NCI-H460 (cell line): ENCODE results near the gene NET1. TPM values are rescaled to one million over a fixed set of nuclear protein-coding genes. Genes with fewer than 3 reads are reported as not detected.

Experiments used
- DNase-seq: peaks from one replicate; pipeline ENCODE4 v3.0.0-alpha.2; 2016; ENCODE audit warnings: low read depth; ENCODE audit errors: extremely low read depth
- total RNA-seq: library from RNA; depleted of rRNA; stranded (reverse); fragments of >200 nt; shearing (Covaris generic); gene quantifications from 2 replicates; pipeline ENCODE4 v1.2.3, GENCODE V29; 2014

NET1 gene
- total RNA-seq, 1 experiment from 2014 or later, result 40.4 TPM

DNA sequence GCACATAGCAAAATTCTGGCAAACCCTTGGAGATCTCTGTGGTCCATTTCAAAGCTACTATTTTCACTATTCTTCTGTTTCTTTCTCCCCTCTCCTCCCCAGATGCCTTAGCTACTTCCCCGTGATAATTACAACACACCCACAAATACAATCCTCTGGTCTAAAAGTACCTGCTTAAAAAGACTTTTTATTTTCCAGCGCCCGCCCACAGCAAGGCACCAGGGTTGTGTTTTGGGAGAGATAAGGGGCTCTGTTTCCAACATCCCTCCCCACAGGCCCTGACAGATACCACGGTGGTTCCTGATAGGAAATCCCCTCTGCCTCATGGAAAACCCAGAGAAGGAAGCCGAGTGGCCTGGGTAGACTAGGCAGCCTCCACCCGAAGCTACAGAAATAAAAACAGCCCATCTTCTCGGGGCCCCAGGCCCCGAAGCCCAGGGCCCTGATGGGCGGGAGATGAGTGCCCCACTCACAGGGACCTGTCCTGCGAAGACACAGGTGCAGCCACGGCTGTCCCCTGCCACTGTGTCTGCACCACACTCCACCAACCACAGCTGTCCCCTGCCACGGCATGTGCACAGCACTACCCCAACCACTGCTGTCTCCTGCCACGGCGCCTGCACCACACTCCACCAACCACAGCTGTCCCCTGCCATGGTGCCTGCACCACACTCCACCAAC lies 67.3 kb downstream of the NET1 start:
- DNase-seq, result no peak

DNA sequence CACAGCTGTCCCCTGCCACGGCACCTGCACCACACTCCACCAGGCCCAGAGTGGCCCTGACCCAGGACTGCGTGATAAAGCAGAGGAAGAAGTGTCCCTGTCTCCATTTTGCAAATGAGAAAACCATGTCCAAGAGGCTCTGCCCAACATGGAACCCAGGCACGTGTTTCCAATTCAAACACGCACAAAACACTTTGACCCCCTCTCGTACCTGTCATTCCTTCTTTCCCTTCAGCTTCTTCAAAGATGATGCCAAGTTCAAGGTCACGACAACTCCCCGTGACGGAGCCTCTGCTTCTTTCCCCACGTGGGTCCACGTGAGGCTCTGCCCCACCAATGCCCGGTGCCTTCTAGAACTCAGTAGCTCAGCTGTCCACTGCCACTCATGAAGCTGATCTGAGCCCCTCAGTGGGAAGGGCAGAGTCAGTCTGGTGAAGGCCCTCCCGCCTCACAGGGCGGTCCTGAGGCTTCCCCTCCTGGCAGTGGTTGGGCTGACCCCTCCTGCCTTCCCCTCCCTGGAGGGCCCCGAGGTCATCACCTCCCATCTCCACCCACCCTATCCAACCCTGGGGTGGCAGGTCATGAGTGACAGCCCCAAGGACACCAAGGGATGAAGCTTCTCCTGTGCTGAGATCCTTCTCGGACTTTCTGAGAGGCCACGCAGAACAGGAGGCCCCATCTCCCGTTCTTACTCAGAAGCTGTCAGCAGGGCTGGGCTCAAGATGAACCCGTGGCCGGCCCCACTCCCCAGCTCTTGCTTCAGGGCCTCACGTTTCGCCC lies 68.0 kb downstream of the NET1 start:
- DNase-seq, result no peak

DNA sequence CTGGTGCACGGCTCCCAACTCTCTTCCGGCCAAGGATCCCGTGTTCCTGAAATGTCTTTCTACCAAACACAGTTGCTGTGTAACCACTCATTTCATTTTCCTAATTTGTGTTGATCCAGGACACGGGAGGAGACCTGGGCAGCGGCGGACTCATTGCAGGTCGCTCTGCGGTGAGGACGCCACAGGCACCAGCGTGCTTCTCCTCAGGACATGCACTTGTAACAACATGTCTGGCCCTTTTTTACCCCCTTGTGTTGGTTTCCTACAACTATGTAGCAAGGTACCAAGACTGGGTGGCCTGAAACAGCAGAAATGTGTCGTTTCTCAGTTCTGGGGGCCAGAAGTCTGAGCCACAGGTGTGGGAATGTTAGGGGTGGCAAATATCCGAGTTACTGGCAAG lies 68.8 kb downstream of the NET1 start:
- DNase-seq, result no peak

DNA sequence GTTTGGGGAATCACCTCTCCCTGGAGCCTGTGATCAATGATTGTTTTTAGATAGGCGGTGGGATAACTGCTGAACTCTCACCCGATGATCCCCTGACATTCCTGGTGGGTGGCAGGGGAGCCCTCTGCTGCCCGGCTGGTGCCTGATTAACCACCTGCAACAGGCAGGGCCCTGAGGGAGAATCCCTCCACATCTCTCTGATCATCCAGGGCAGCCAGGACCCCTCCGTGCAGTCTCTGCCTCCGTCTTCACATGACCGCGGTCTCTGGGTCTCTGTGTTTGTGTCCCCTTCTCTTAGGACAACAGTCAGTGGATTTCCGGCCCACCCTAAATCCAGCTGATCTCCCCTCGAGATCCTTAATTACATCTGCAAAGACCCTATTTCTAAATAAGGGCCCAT lies 69.7 kb downstream of the NET1 start:
- DNase-seq, result no peak

DNA sequence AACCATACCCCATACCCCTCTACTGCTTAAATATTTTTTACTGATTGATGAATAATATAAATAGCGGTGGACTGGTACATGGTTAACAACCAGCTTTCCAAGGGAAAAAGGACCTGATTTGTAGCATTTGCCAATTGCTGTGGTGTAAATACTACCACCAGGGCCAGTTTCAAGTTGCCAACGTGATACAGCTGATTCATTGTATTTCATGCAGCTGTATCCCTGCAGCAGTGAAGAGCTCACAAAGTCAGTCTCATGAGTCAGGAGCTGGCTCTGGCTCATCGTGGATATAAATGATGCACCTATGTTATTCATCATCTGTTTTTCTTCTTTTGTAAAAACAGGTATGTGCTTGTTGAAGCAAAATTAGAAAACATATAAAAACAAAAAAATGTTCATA lies 71.8 kb downstream of the NET1 start:
- no peak for DNase-seq

DNA sequence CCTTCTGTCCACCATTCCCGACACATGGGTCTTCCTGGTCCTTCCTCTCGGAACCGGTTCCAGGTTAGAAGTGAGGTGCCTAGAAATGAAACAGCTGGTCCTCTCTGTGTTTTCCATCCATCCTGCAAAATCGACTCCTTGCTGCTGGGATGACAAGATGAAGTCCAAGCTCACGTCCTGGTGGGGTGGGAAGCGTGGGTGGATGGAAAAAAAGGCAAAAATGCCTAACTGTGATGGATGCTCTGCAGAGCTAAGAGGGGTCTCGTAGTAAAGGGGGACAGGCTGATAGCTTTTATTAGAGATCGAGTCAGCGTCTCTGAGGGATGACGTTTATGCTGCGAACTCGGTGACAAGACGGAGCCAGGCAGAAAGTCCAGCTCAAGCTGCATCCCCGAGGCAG lies 72.9 kb downstream of the NET1 start:
- DNase-seq, result no peak

DNA sequence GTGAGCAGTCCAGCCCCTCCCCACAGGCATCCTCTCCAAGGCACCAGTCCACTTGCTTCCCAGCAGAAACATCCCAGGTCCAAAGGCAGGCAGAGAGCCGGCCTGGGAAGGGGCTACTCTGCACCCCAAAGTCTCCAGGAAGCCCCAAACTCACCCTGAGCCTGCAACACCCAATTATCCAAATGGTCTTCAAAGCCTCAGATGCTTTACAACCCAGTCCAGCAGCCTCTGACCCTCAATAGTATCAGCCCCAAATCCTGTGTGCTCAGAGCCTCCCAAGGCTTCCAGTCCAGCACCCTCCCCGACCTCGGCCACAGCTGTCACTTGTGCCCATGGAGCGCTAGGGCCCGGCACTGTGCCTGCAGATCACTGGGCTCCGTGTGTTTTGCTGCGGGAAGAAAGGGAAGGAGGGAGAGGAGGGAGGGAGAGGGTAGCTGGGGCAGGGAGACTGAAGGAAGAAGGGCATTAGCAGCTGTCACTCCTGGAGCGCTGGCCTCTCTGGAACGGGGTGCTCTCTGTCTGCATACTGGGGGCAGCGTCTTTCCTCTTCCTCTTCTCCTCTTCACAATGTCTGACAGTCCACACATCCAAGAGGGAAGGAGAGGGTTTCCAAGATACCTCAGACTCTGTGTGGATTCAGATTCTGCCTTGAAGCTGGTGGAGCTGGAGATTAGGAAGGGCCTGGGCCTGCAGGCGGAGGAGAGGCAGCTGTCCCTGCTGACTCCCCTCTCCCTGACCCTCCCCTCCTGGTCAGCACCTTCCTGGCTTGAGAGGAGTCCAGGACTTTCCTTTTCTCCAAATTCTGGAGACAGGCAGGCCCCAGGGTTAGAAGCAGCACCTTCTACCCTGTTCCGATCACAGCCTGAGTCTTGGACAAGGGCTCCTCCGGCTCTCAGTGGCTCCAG lies 73.8 kb downstream of the NET1 start:
- DNase-seq, result no peak

DNA sequence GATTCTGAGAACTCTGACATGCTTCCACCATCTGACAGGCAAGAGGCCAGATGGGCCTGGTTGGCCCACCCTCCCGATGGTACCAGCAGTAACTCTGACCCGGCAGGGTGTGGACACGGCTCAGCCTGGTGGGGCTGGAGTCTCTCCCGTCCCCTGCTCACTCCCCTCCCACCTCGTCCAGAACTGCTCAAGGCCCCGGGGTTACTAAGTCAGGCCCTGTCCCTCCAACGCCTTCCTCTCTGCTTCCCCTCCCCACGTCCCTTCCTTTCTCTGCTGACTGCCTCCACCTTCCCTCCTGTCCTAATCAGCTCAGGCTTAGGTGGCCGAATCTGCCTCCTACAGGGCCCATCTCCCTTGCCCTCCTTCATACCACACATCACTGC lies 74.5 kb downstream of the NET1 start:
- no peak for DNase-seq

DNA sequence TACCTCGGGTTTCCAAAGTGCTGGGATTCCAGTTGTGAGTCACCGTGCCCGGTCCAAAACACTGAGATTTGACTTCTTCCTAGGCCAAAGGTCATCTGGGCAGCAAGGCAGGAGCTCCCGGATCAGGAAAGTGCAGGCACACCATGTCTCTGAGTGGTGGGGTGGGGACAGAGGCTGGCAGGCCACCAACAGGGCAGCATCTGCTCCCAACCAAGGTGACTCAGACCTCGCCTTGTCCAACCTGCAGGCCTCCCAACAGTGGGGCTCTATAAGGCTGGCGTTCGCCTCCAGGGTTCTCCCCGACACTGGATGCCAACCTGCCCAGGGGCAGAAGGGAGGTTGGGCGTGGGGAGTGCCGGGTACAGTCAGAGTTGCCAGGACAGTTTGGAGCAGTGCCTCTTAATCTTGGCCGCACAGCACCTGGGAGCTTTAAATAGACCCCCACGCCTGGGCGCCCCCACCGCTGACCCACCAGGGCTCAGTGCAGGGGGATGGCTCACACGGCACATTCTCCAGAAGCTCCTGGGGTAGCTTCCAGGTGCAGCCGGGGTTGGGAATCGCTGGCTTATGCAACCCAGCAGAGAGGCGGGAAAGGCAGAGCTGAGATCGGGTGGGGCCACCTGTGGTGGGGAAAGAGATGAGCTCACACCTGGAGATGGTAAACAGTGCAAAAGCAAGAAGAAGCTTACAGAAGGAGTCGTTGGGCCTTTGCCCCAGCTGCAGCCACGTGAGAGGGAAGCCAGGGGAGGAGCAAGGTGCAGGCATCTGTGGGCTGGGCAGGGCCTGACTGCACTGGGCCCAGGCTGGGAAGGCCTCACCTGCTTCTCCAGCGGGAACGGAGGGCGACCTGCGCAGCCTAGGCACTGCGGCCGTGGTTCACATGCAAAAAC lies 76.2 kb downstream of the NET1 start:
- DNase-seq, result no peak

DNA sequence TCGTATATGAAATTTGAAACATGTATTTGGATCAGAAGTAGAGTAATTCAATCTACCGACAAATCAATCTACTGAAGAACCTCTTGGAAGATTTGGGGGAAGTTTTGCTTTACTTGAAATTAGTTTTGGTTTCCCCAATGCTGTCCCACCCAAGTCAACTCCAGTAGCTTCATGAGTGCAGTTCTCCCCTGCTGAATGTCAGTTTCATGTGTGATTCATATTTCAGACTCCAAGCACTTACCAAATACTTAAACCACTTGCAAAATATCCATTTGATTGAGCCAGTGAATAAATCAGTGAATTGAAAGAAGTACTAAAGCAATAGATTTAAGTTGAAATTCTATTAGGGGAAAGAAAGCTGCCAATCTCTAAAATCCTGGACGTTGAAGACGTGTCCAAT lies 77.7 kb downstream of the NET1 start:
- DNase-seq, result no peak

DNA sequence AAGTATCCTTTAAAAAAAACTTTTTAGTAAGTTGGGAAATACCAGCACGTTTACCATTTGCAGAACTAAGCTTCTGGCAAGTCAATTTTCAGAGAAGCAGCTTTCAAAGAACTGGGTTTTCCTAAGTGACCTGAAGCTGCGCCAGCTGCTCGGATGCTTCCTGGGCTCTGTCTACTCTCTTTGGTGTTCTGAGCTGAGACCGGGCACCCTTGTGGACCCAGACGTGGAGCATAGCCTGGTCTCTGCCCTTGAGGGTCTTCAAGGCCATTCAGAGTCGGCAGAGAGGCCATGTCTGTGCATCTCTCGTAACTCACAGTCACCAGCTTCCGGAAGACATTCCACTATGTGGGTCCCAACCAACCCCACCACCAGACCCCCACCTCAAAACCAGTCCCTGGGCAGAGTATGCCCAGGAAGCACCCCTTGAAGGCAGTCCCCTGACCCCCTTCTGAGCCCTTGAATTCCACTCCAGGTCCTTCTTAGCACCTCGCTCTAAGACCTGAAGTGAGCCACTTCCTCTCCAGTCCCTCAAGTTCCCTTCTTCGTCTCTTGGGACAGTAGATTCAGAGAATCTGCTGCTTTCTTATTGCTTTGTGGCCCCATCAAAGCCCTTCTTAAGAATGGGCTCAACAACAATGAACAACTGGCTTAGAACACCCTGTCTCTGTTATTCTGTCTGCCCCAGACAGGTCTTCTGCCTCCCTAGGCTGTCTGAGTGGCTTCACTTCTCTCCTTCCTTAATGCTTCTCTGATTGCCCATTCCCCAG lies 78.5 kb downstream of the NET1 start:
- DNase-seq, result no peak

DNA sequence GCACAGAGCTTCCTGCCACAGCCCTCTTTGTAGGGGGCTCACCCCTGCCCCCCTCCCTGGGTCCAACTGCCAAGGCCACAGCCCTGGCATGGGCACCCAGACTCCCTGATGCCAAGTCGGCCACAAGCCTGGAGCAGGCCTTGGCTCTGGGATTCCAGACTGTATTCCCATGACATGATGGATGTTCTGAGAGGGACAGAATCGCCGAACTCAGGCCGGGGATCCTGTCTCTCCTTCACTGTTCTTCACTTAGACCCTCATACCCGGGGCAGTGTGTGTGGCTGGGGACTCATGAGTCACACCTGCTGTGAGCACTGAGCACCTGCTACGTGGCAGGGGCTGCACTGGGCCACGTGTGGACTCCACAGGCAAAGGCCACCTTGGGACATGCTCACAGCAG lies 79.1 kb downstream of the NET1 start:
- DNase-seq, result no peak

DNA sequence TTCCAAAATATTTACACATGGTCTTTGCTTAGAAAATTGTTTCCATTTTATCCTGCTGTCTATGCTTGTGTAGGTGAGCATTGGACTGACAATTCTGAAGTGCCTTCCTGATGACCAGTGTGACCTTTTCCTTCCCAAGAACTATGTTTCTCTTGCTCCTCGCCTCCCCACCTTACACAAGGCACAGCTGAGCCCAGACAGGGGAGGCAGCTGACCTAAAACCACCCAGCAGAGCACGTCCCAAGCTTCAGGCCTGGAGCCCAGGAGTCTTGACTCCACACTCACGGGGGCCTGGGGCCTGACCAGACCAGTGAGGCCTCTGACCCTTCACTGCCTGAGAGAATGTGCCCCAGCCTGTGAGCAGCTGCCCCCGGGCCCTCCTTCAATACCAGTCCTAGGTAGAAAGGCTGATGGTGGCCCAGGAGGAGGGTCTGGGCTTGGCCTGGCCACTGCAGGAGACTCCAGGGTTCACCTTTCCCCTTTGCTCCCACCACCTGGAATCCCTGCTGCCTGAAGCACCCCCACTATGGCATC lies 80.0 kb downstream of the NET1 start:
- DNase-seq, result no peak

DNA sequence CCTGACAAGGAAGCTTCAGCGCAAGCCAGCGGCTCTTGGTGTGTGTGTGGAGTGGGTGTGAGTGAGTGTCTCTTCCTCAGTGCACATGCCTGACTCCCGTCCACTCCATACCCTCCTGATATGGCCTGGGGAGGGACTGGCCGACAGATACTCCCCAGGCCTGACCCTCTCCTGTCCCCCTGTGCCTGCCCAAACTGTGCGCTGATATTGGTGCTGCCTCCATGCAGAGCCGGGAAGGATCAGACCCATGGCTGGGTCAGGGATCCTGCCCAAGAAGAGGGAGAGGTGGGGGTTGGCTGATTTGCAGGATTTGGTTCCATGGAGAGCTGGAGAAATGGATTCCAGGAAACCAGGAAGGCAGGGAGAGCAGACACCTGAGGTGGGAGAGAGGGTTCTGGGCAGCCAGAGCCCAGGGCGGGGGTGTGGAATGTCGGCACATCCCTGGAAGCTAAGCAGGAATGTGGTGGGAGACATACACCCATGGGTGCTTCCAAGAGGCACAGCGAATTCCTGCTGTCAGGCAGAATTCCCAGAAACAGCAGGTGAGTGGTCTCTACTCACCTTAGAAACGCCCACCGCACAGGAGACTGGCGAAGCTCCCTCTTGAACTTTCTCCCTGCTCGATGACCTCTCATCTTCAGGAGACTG lies 80.7 kb downstream of the NET1 start:
- DNase-seq, result no peak

DNA sequence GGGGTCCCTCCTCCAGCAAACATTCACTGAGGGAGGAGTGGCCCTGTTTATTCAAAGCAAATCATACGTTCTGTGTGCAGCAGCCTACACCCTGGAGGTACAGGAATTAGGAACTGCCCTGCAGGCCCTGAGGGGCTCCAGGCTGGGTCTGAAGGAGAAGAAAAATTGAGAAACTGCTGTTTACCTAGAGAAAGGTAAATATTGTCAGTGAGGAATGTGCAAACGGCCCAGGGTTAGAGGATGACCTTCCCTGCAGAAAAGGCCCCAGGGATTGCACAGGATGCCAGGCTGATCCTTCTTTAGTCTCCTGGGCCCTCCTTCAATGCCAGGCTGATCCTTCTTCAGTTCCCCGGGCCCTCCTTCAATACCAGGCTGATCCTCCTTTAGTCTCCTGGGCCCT lies 81.3 kb downstream of the NET1 start:
- no peak for DNase-seq

DNA sequence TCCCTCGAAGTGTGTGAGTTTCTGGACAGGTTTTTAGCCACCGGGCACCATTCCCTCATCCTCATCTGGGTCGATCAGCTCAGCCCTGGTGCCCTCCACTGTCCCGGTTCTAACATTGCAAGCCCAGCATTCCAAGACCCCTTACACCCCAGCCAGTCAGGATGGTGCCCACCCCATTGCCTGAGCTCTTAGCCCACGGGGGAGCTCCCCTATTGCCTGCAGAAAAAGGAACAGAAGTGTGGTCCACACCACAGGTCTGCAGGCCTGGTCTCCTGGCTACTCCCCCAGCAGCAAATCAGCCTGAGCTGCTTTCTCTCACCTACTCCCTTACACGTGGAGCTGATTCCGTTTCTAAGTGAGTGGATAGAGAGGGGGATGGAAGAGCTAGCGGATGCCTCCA lies 82.3 kb downstream of the NET1 start:
- DNase-seq, result no peak

DNA sequence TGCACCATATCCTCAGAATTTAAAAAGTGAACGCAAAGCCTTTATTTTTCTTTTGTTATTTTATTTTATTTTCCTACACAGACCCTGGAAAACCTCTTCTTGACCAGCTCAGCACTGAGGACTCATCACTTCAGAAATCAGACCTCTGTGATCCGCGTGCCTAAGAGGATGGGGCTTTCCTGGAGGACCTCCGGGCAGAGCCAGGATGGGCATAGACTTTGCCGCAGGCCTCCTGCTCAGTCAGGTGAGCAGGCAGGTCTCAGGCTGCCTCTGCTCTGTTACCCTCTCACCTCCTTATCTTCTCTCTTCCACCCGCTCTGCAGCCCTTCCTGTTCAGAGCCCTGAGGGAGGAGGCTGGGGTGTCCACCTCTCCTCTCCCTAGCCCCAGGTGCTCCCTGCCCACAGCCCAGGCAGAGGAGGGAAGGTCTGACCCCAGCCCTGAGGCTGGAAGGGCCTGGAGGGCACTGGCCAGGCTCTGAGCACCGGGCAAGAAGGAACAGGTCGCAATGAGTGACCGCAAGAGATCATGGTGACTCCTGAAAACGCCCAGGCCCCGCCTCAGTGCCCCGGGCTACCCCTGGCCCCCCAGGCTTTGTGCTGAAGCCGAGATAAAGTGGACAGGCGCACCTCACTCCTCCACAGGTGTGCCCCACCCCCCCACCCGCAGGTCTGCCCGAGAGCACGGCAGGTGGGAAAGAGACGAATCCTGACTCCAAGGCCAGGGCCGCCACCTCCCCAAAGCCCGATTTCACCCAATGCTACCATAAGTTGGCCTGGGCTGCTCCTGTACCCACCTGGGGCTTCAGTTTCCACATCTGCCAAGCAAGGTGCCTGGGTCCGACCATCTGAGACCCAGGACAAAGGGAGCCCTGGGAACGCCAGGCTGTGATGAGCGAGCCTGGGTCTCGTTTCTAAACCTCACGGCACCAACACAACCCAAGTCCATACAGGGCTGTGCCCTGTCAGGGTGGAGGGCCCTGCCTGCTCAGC lies 84.2 kb downstream of the NET1 start:
- no peak for DNase-seq

DNA sequence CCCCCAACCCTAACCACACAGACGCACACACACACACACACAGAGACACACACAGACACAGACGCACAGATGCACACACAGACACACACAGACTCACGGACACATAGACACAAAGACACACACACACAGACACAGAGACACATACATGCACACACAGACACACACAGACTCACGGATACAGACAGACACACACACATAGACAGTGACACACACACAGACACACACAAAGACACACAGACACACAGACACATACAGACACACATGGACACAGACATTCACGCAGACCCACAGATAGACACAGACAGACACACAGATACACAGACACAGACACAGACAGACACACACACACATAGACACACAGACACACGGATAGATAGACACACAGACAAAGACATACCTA lies 84.9 kb downstream of the NET1 start:
- DNase-seq, result no peak
